ENCODE data around the gene STK16. TPM values are rescaled to one million over a fixed set of nuclear protein-coding genes. Genes with fewer than 3 reads are reported as not detected.

The STK16 gene
- total and polyA plus RNA-seq, 2 of the 13 experiments (the other 11 are each of a cell fraction or from before 2014, with no cell fraction given), result 28.0 to 50.9 TPM

GRCh38 chr2:219277703-219278654 lies 32.7 kb downstream of the STK16 start (continued):
- no peak for TF ChIP-seq ZNF646 (CRISPR knock-in tag; IDR thresholded peaks at IDR 0.05)
- no peak for TF ChIP-seq YEATS2 (CRISPR knock-in tag; IDR thresholded peaks at IDR 0.05; ENCODE audit: borderline replicate concordance)
- 0 out of 2 replicates have a peak, but pooled peaks have one; percentile 27 for TF ChIP-seq MIXL1 (CRISPR knock-in tag; IDR thresholded peaks at IDR 0.05)
- no peak for TF ChIP-seq ZNF512B (CRISPR knock-in tag; IDR thresholded peaks at IDR 0.05; ENCODE audit: borderline replicate concordance)
- TF ChIP-seq DPF2 (CRISPR knock-in tag; IDR thresholded peaks at IDR 0.05; ENCODE audit: borderline replicate concordance, low read depth), result no peak
- peak; percentile 86 for TF ChIP-seq THAP7 (CRISPR knock-in tag; IDR thresholded peaks at IDR 0.05)
- no peak for TF ChIP-seq ZNF546 (CRISPR knock-in tag; conservative IDR thresholded peaks at IDR 0.05)
- no peak for TF ChIP-seq ZNF788 (CRISPR knock-in tag; IDR thresholded peaks at IDR 0.05; ENCODE audit: borderline replicate concordance)
- no peak for TF ChIP-seq CHD4 (IDR thresholded peaks at IDR 0.05; ENCODE audit: borderline replicate concordance, low read length)
- TF ChIP-seq DBP (CRISPR knock-in tag; IDR thresholded peaks at IDR 0.05; ENCODE audit: not compliant biosample characterization), result no peak
- no peak for TF ChIP-seq REL (CRISPR knock-in tag; conservative IDR thresholded peaks at IDR 0.05)
- no peak for TF ChIP-seq BRD4 (CRISPR knock-in tag; IDR thresholded peaks at IDR 0.05)
- peak; percentile 73 for TF ChIP-seq STAG1 (CRISPR knock-in tag; IDR thresholded peaks at IDR 0.05)
- TF ChIP-seq ZNF280B (CRISPR knock-in tag; IDR thresholded peaks at IDR 0.05; ENCODE audit: borderline replicate concordance), result no peak
- TF ChIP-seq ZNF552 (CRISPR knock-in tag; IDR thresholded peaks at IDR 0.05; ENCODE audit: borderline replicate concordance), result peak; percentile 44; the same call in 1 of the 2 replicates
